ENCODE measurements around the gene HSPH1. TPM values are rescaled to one million over a fixed set of nuclear protein-coding genes. Genes with fewer than 3 reads are reported as not detected.
A peak's percentile ranks its signal among the peaks of the same experiment; 100 is the strongest.

The HSPH1 gene
- total RNA-seq, 1 experiment from 2014 or later, result 105 TPM

- Histone ChIP-seq H4K20me1 (ENCODE audit: insufficient read depth) (no peaks in the 10 kb centered on the region), H3K36me3 (ENCODE audit: low read depth) (no peaks in the 10 kb centered on the region), H3K4me1 (replicated peaks; ENCODE audit: insufficient read depth) (peaks cover 42% of the 10 kb centered on the region), H3K79me2 (ENCODE audit: low read depth) (no peaks in the 10 kb centered on the region), H3K4me3 (no peak overlapping the region), H2AFZ (no peak overlapping the region), H3K9me3 (ENCODE audit: insufficient read depth, low read depth) (no peaks in the 10 kb centered on the region), H3K27me3 (ENCODE audit: insufficient read depth, low read depth) (no peaks in the 10 kb centered on the region), H3K27ac (no peak overlapping the region), H3K4me2 (no peak overlapping the region), H3K9me2 (ENCODE audit: insufficient read depth) (no peaks in the 10 kb centered on the region), H3F3A (ENCODE audit: insufficient read depth, low read depth) (peaks cover 12% of the 10 kb centered on the region)
- DNase-seq, result no peak
- intact Hi-C loops (cut with micrococcal nuclease; ENCODE audit: unreplicated experiment), result no loop called here
- CTCF ChIA-PET, result no interaction called here
- TF ChIP-seq CTCF (conservative IDR thresholded peaks at IDR 0.05) (no peak), EZH2 (IDR thresholded peaks at IDR 0.05; ENCODE audit: low read depth) (no peak)
- no TSS peak for BruUV-seq (replicated peaks)
- POLR2A ChIA-PET (ENCODE audit: unreplicated experiment), result interaction anchor here (0.7 kb wide), 1 partner anchor 371 kb away, joined by 6 read pairs; no protein-coding TSS in a partner anchor
These were observed 5.8 kb upstream of the HSPH1 start for GRCh38 chr13:31167490-31167889.

- no TSS peak for BruUV-seq (replicated peaks)
- Histone ChIP-seq H3K36me3 (ENCODE audit: low read depth) (no peaks in the 10 kb centered on the region), H3K9me2 (ENCODE audit: insufficient read depth) (no peaks in the 10 kb centered on the region), H3K4me3 (no peak overlapping the region), H4K20me1 (ENCODE audit: insufficient read depth) (no peaks in the 10 kb centered on the region), H3K4me2 (peak overlapping the region; percentile 14), H3K27me3 (ENCODE audit: insufficient read depth, low read depth) (no peaks in the 10 kb centered on the region), H3K4me1 (replicated peaks; ENCODE audit: insufficient read depth) (peaks cover 33% of the 10 kb centered on the region), H3K79me2 (ENCODE audit: low read depth) (peaks cover 1% of the 10 kb centered on the region; the same call in 1 of the 2 replicates), H3K27ac (no peak overlapping the region), H3K9me3 (ENCODE audit: insufficient read depth, low read depth) (no peaks in the 10 kb centered on the region), H3F3A (ENCODE audit: insufficient read depth, low read depth) (peaks cover 5% of the 10 kb centered on the region; the same call in 1 of the 2 replicates), H2AFZ (0 out of 2 replicates have a peak overlapping the region, but pooled peaks have one; percentile 4)
- CTCF ChIA-PET, result no interaction called here
- peak in 1 of 2 experiments; percentile 53 for DNase-seq
- POLR2A ChIA-PET (ENCODE audit: unreplicated experiment), result no interaction called here
- TF ChIP-seq CTCF (conservative IDR thresholded peaks at IDR 0.05) (no peak), EZH2 (IDR thresholded peaks at IDR 0.05; ENCODE audit: low read depth) (no peak)
- intact Hi-C loops (cut with micrococcal nuclease; ENCODE audit: unreplicated experiment), result no loop called here
These were observed 4.9 kb upstream of the HSPH1 start for GRCh38 chr13:31166591-31166990.

- Histone ChIP-seq H3K4me3 (peak overlapping the region; percentile 67), H2AFZ (peak overlapping the region; percentile 91), H3K79me2 (ENCODE audit: low read depth) (peaks cover 43% of the 10 kb centered on the region), H3K27me3 (ENCODE audit: insufficient read depth, low read depth) (no peaks in the 10 kb centered on the region), H3K4me2 (peak overlapping the region; percentile 86), H3K36me3 (ENCODE audit: low read depth) (no peaks in the 10 kb centered on the region), H3K4me1 (replicated peaks; ENCODE audit: insufficient read depth) (peaks cover 44% of the 10 kb centered on the region), H3K9me2 (ENCODE audit: insufficient read depth) (no peaks in the 10 kb centered on the region), H3K27ac (peak overlapping the region; percentile 46), H3F3A (ENCODE audit: insufficient read depth, low read depth) (peaks cover 10% of the 10 kb centered on the region; the same call in 1 of the 2 replicates), H4K20me1 (ENCODE audit: insufficient read depth) (peaks cover 13% of the 10 kb centered on the region), H3K9me3 (ENCODE audit: insufficient read depth, low read depth) (no peaks in the 10 kb centered on the region)
- TF ChIP-seq CTCF (conservative IDR thresholded peaks at IDR 0.05), result no peak
- no peak for TF ChIP-seq EZH2 (IDR thresholded peaks at IDR 0.05; ENCODE audit: low read depth)
- BruUV-seq (replicated peaks), result TSS peak; percentile 94
- peak; percentile 90 to 93 for DNase-seq
- POLR2A ChIA-PET (ENCODE audit: unreplicated experiment), result no interaction called here
- intact Hi-C loops (cut with micrococcal nuclease; ENCODE audit: unreplicated experiment), result loop anchor here (1.0 to 5.0 kb wide), 3 partner anchors 37 to 260 kb away; partner anchors contain the start of gene B3GLCT
- CTCF ChIA-PET, result no interaction called here
These were observed 676 bp upstream of the HSPH1 start for GRCh38 chr13:31162151-31163008.

Data from PC-9 (cell line).